UCSD-AML1 (cell line): Measurements from ENCODE around the gene FAXC.
A peak's percentile ranks its signal among the peaks of the same experiment; 100 is the strongest.

Experiments used
- DNase-seq: peaks from one replicate; lab custom pipeline; 2025; ENCODE audit not compliant: unreplicated experiment; lab: John Stamatoyannopoulos, UW

Gene FAXC

DNA sequence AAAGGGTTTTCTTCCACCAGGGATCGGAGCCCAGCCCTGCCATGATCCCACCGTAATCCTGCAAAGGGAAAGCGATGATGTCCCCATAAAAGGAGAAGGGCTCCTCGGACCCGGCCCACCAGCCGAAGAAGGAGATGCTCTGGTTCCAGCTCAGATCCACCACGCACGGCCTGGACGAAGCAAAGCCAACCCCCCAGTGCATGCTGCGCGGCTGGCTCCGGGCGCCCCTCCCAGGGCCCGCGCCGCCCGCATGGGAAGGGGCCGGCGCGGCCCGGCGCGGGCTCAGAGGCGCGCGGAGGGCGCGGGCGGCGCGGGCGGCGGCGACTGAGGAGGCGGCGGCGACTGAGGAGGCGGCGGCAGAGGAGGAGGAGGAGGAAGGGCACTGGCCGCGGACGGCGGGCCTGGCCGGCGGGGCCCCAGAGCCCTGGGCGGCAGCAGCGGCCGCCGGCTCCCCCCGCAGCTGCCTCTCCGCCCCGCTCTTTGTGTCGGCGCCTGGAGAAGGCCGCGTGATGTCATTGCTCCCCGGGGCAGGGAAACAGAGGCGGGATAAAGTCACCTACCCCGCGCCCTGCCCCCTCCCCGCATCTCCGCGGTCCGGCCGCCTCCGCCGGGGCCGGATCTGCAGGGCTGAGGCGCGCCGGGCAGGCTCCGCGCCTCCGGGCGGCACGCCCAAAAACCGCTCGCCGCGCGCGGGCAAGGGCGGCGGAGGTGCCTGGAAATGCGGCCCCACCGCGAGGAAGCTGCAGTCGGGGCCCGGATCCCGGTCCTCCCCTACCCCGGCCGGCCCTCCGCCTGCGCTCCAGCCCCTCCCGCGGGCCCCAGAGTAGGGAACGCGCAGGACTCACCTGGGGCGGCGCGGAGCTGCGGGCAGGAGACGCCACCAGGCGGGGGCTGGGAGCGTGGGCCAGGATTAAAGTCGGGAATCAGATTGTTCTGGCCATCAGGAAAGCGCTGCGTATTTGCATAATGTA lies at the start of gene FAXC:
FAXC (minus strand) TSS at position 504 of the 971 bp plus-strand sequence; CDS start at position 202, 302 bp downstream.
- DNase-seq, result no peak

DNA sequence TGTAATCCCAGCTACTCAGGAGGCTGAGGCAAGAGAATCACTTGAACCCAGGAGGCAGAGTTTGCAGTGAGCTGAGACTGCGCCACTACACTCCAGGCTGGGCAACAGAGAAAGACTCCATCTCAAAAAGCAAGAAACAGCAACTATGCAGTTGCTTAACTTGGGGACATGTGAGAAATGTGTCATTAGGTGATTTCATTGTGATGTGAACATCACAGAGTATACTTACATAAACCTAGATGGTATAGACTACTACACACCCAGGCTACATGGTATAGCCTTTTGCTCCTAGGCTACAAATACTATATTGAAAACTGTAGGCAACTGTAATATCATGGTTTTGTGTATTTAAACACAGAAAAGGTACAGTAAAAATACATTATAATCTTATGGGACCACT lies 47.8 kb upstream of the FAXC start:
- DNase-seq, result no peak

- DNase-seq, result peak; percentile 82
These were observed 44.4 kb upstream of the FAXC start, which contains the start of gene COQ3 for GRCh38 chr6:99393698-99394531. Gene COQ3 (minus strand): TSS chr6:99394195. CDS start chr6:99394179, 16 bp downstream.

- DNase-seq, result no peak
These were observed 43.9 kb upstream of the FAXC start for GRCh38 chr6:99393366-99393697.

GRCh38 chr6:99390896-99391295 lies 41.4 kb upstream of the FAXC start:
- DNase-seq, result no peak

GRCh38 chr6:99384507-99384906 lies 35.0 kb upstream of the FAXC start:
- no peak for DNase-seq

DNA sequence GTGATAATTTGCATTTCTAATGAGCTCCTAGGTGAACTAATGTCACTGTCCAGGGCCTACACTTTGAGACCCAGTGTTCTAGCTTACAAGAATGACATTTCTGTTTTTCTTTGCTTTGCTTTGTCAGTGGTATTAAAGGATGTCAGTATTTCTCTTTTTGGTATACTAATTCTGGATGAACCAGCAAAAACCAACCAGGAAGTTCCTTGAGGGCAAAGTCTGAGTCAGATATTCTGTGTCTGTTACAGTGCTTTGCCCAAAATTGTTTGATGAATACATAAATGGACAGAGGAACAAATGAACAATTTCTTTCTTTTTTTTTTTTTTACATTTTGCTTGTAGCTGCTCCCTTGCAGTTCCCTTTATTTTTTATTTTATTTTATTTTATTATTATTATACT lies 29.2 kb upstream of the FAXC start:
- no peak for DNase-seq

GRCh38 chr6:99369533-99369932 lies 20.1 kb upstream of the FAXC start:
- no peak for DNase-seq

DNA sequence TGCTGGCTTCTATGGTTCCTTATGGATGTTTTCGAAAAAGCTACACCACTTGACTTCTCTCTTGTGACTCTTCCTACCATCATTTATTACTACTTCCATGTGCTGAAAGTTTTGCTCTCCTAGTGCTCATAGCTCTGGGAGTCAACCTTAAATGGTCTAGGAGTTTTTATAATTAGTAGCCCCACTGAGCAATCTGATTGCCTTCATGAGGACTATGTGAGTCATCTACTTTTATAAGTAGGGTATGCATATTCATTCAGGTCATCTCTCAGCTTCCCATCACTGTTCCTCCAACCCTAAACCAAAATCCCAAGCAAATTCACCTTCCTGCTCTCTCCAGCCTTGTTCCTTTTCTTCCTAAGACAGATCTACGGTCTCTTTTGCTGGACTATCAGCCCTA lies 17.4 kb upstream of the FAXC start:
- DNase-seq, result no peak

GRCh38 chr6:99364026-99364425 lies 14.6 kb upstream of the FAXC start:
- no peak for DNase-seq

- DNase-seq, result no peak
These were observed 13.3 kb upstream of the FAXC start for GRCh38 chr6:99362678-99363268.

DNA sequence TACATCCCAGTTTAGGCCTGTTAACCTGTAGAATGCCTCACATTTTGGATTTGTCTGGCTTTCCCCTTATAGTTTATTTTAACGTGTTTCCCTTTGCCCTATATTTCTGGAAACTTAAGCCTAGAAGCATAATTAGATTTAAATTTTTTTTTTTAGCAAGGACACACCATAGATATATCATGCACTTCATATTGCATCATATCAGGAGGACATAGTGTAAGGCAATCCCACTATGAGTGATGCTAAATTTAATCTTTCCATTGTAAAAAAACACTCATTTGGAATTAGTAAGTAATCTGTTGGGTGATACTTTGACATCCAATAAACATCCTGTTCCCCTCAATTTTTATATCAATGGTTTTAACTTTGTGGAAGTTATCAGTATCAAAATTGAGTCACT lies 10.3 kb upstream of the FAXC start:
- no peak for DNase-seq

DNA sequence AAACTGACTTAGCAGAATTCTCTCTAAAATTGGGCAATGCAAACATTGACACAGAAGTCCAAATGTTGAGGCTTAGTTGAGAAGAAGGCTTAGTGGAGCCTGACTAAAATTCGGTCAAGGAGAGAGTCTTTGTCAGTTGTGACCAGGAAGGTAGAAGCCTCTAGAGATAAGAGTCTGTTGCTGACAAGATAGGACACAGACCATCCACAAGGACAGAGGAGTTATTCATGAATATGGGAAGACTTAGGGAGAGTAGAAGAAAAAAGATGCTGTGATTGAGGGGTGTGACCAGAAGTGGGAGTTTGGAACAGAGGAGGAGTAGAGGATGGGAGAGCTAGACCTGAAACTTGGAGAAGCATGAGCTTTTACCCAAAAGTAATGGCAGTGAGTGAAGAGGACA lies 7.2 kb upstream of the FAXC start:
- no peak for DNase-seq

DNA sequence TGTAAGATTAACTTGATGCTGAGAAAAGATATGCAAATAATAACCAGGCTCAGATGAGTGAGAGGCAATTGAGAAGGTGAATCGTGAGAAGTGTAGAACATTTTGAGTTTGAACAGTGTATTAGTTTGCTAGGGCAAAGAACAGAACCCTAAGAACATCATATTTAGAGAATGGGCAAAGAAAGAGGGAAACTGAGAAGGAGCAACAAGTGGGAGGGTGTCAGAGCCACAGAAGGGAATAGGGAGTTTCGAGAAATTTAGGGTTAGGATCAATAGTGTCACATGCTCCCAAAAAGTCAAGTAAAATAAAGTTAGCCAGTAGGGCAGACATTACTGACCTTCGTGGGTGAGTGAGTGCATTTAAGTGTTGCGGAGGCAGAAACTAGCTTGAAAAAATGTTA lies 5.5 kb upstream of the FAXC start:
- DNase-seq, result no peak

DNA sequence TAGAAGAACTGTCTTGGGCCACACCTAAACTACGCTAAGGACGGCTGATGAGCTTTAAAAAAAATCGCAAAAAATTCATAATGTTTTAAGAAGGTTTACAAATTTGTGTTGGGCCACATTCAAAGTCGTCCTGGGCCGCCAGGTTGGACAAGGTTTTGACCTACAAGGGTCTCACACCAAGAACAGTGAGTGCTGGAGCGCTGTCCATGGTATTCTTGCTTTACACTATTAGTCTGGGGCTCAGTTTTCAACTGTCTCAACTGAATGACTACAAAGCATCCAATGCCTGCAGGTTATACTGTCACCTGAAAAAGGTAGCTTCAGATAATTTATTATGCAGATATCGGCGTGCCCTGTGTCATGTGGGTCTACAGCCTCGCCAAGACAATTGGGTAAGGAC lies 3.7 kb upstream of the FAXC start:
- no peak for DNase-seq

GRCh38 chr6:99350573-99350972 lies 1.1 kb upstream of the FAXC start:
- DNase-seq, result no peak

DNA sequence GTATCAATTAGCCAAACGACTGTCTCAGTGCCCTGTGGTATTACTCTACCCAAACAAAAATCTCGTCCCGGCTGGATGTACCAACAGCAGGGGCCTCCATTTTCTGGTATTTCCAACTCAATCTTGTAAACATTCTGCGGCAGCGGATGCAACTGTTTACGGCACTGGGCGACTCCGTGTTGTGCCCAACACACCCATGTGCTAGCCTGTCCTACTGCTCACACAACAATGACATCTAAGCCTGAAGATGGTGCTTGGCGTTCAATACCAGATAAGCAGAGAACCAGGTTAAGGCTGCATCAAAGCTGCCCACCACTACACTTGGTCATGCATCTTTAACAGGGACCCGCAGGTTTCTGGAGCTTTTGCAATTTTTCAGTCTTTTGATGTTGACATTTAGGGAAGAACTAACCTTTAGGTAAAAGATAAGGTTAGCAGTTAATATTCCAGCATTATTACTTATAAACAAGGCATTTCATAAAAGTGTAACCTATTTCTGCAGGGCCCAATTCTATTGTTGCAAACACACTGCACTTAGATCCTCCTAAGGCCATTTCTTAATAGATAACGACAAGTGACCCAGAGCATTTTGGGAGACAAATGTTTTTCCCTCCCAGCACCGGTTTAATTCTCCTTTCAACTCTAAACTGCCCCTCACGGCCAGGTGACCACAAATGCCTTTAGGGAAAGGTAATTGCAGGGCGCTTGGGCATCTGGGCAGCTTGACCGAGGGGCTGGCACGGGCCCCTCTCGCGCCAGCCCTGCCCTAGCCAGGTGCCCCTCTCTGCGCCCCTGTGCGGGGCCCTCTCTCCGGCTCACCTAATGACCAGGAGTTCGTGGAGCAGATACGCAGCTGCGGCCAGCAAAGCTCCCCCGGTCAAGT lies 945 bp downstream of the FAXC start:
- no peak for DNase-seq

DNA sequence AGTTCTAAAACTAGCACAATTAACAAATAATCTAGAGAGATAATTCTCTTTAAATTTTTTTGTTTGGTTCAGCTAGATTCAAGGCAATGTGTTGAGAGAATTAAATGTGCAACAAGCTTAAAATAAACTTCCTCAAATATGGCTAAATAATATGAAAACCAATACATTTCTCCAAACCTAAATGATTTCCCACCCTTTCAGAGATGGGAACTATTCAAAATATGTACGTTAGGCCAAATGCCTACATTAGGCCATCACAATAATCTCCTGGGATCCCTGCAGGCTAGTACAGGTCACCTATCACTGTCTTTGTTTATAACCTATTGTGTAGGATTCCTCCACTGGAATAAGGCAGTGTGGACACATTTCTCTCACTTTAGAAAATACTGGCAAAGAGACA lies 1.7 kb downstream of the FAXC start:
- DNase-seq, result no peak

DNA sequence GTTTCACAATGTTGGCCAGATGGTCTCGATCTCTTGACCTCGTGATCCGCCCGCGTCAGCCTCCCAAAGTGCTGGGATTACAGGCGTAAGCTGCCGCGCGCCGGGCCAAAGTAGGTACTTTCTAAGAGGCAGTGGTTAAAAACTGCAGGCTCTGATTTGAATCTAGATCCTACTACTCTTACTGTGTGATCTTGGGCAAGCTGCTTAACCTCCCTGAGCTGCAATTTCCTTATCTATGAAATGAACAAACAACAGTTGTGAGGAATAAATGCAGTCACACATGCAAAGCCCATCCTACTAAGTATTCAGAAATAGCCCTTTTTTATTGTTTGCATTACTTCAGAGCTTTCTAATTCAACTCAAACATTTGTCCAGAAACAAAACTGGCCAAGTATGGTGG lies 2.9 kb downstream of the FAXC start:
- no peak for DNase-seq

DNA sequence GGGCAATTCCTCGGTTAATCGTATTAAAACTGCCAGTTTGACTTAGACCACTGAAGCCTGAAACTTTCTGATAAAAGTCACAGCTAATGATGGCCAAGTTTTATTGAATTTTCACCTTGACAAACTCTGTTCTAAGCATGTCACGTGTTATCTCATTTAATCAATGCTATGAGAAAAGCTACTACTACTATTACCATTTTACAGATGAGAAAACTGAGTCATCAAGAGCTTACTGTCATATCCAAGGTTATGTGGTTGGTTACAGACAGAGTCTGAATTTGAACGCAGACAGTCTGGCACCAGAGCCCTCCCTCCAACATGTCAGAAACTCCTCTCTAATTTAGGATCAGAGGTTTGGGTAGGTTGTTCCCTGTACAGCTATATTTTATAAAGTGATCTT lies 4.3 kb downstream of the FAXC start:
- DNase-seq, result no peak

DNA sequence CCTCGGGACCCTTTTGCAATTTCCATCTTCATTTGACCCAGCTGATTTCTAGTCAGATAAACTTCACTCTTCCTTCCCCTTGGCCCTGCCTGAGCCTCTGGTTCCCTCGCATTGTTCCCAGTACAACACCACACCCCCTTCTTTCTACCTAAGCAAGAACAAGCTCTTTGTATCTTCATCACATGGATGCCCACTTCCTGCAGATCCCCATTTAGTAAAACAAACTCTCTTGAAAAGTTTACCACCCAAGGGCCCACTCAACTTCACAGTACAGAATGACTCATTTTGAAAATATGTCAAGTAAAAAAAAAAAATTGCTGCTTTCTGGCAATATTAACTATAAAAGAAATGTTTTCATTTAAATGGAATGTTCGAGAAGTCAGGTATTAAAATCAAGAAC lies 5.2 kb downstream of the FAXC start:
- no peak for DNase-seq
